IMR-90 (cell line): ENCODE measurements around the gene STX11. TPM values are rescaled to one million over a fixed set of nuclear protein-coding genes. Genes with fewer than 3 reads are reported as not detected.

Source experiments
- ATAC-seq: fragments of 200-7000 bp; cut with Tn5 transposase; 2 replicates; pipeline ENCODE4 v1.9.1; 2020; ENCODE audit warnings: low read depth, mild to moderate bottlenecking, moderate library complexity
- BruUV-seq: library from RNA; stranded (reverse); fragments of 400-500 nt; replicated peaks from 2 replicates; lab custom pipeline; 2021; lab: Mats Ljungman, UMichigan
- CTCF ChIA-PET: fragments of 300-600 bp; formaldehyde crosslinking; extraction: SDS; loops from one replicate; lab custom pipeline; 2021; ENCODE audit warnings: antibody characterized with exemption; lab: Yijun Ruan, JAX
- POLR2A ChIA-PET: fragments of 300-600 bp; sonication (Branson Sonifier 250); formaldehyde crosslinking; loops from one replicate; lab custom pipeline; 2022; ENCODE audit warnings: antibody characterized with exemption; ENCODE audit not compliant: unreplicated experiment; lab: Charles Lee
- DNase-seq: peaks from one replicate; pipeline ENCODE4 v3.0.0; 2013
- H2AFZ ChIP-seq: replicated peaks from 2 replicates; pipeline ENCODE3; 2013; ENCODE audit warnings: low read length, mild to moderate bottlenecking; ENCODE audit not compliant: poor library complexity
- H2AK5ac ChIP-seq: 2 replicates; pipeline ENCODE4 v1.6.1; 2013; ENCODE audit warnings: low read depth, low read length, inconsistent platforms
- H2AK9ac ChIP-seq: replicated peaks from 2 replicates; pipeline ENCODE3; 2013; ENCODE audit warnings: mild to moderate bottlenecking, low read depth, low read length, moderate library complexity; ENCODE audit not compliant: poor library complexity
- H2BK120ac ChIP-seq: 2 replicates; pipeline ENCODE4 v1.6.1; 2013; ENCODE audit warnings: low read depth, low read length, inconsistent platforms
- H2BK15ac ChIP-seq: 3 replicates; pipeline ENCODE4 v1.6.1; 2013; ENCODE audit warnings: low read depth, low read length, inconsistent platforms
- H2BK20ac ChIP-seq: 2 replicates; pipeline ENCODE4 v1.6.1; 2013; ENCODE audit warnings: low read depth, mild to moderate bottlenecking, inconsistent platforms, low read length, moderate library complexity
- H2BK5ac ChIP-seq: 2 replicates; pipeline ENCODE4 v1.6.1; 2013; ENCODE audit warnings: mild to moderate bottlenecking, low read depth, low read length, inconsistent platforms; ENCODE audit not compliant: poor library complexity, severe bottlenecking
- H3K14ac ChIP-seq: replicated peaks from 2 replicates; pipeline ENCODE4 v1.6.1; 2013; ENCODE audit warnings: low read depth, low read length, inconsistent platforms
- H3K18ac ChIP-seq: 2 replicates; pipeline ENCODE4 v1.6.1; 2013; ENCODE audit warnings: low read depth, low read length, control low read depth
- H3K23ac ChIP-seq: 2 replicates; pipeline ENCODE4 v1.6.1; 2013; ENCODE audit warnings: low read depth, low read length, inconsistent platforms
- H3K27ac ChIP-seq: 2 replicates; pipeline ENCODE4 v1.5.1; 2013; ENCODE audit warnings: mild to moderate bottlenecking, control low read depth, low read length; ENCODE audit not compliant: insufficient read depth
- H3K27me3 ChIP-seq: 2 replicates; pipeline ENCODE4 v1.6.1; 2013; ENCODE audit warnings: low read length; ENCODE audit not compliant: control insufficient read depth, insufficient read depth
- H3K36me3 ChIP-seq: 2 replicates; pipeline ENCODE4 v1.6.1; 2013; ENCODE audit warnings: low read length, mixed read lengths; ENCODE audit not compliant: control insufficient read depth, insufficient read depth
- H3K4ac ChIP-seq: 2 replicates; pipeline ENCODE4 v1.6.1; 2013; ENCODE audit warnings: low read depth, low read length, inconsistent platforms
- H3K4me1 ChIP-seq: 2 replicates; pipeline ENCODE4 v1.6.1; 2013; ENCODE audit warnings: low read length, mixed read lengths; ENCODE audit not compliant: control insufficient read depth, insufficient read depth
- H3K4me2 ChIP-seq: 2 replicates; pipeline ENCODE4 v1.6.1; 2013; ENCODE audit warnings: low read depth, mild to moderate bottlenecking, control low read depth, low read length, moderate library complexity
- H3K4me3 ChIP-seq: 2 replicates; pipeline ENCODE4 v1.5.1; 2013; ENCODE audit warnings: low read depth, mild to moderate bottlenecking, control low read depth, low read length, moderate library complexity; ENCODE audit not compliant: insufficient read depth
- H3K56ac ChIP-seq: 2 replicates; pipeline ENCODE4 v1.6.1; 2013; ENCODE audit warnings: low read length, inconsistent platforms; ENCODE audit not compliant: insufficient read depth; ENCODE audit errors: extremely low read depth
- H3K79me1 ChIP-seq, 2 experiments: 2 replicates each; pipeline ENCODE4 v1.6.1; 2013; ENCODE audit warnings: low read length in 2 of 2, inconsistent platforms in 1 of 2, low read depth in 1 of 2
- H3K9ac ChIP-seq: 2 replicates; pipeline ENCODE4 v1.6.1; 2013; ENCODE audit warnings: low read depth, low read length, control low read depth
- H3K9me1 ChIP-seq: 2 replicates; pipeline ENCODE4 v1.6.1; 2013; ENCODE audit warnings: low read length, inconsistent platforms; ENCODE audit not compliant: insufficient read depth
- H3K9me3 ChIP-seq: 2 replicates; pipeline ENCODE4 v1.6.1; 2013; ENCODE audit warnings: low read length; ENCODE audit not compliant: control insufficient read depth, insufficient read depth
- H4K20me1 ChIP-seq: 2 replicates; pipeline ENCODE4 v1.6.1; 2013; ENCODE audit warnings: low read length, inconsistent platforms; ENCODE audit not compliant: insufficient read depth
- H4K5ac ChIP-seq: 2 replicates; pipeline ENCODE4 v1.6.1; 2013; ENCODE audit warnings: mild to moderate bottlenecking, low read depth, low read length, control low read depth
- H4K8ac ChIP-seq, 2 experiments: 2 replicates each; pipeline ENCODE4 v1.6.1; 2013; ENCODE audit warnings: low read depth in 2 of 2, low read length in 2 of 2, control low read depth in 1 of 2, inconsistent platforms in 1 of 2
- H4K91ac ChIP-seq: 2 replicates; pipeline ENCODE4 v1.6.1; 2013; ENCODE audit warnings: low read depth, low read length, inconsistent platforms; ENCODE audit not compliant: insufficient read depth
- NFE2L2 ChIP-seq: fragments of 150-350 bp; IDR thresholded peaks from 2 replicates; pipeline ENCODE4 v1.6.1; 2016; ENCODE audit warnings: low read depth, mild to moderate bottlenecking, low read length
- POLR2A ChIP-seq: IDR thresholded peaks from 2 replicates; pipeline ENCODE4 v1.6.1; 2012; ENCODE audit warnings: mild to moderate bottlenecking, low read depth, low read length
- RCOR1 ChIP-seq: IDR thresholded peaks from 2 replicates; pipeline ENCODE4 v1.6.1; 2012; ENCODE audit warnings: mild to moderate bottlenecking, low read length, improper control_type of control experiment; ENCODE audit not compliant: insufficient replicate concordance
- RFX5 ChIP-seq: IDR thresholded peaks from 2 replicates; pipeline ENCODE4 v1.8.0; 2012; ENCODE audit warnings: low read depth, mild to moderate bottlenecking, low read length, moderate library complexity
- SMC3 ChIP-seq: fragments of 150-350 bp; IDR thresholded peaks from 2 replicates; pipeline ENCODE4 v1.6.1; 2016; ENCODE audit warnings: low read depth, mild to moderate bottlenecking, antibody characterized with exemption, low read length, moderate library complexity
- WGBS, 2 experiments: methylation state at CpG; one replicate each; pipeline versions ENCODE4 v1.1.5 to v1.1.7; 2013; ENCODE audit warnings: missing lambda C conversion rate in 2 of 2; ENCODE audit not compliant: insufficient read length in 1 of 2; ENCODE audit errors: extremely low coverage in 2 of 2; 5-methylcytosine and 5-hydroxymethylcytosine counted together
- dilution Hi-C: fragments of 300-500 bp; cut with HindIII; formaldehyde crosslinking; loops from one replicate; pipeline ENCODE4 v1.14.3; 2018; ENCODE audit warnings: low sequenced_read_pairs; ENCODE audit not compliant: unreplicated experiment
- in situ Hi-C: fragments of 300-500 bp; cut with MboI; formaldehyde crosslinking; loops from 3 replicates; pipeline ENCODE4 v1.14.3; 2019; ENCODE audit warnings: low sequenced_read_pairs, inconsistent platforms, mixed read lengths
- intact Hi-C: fragments of 100-400 bp; cut with micrococcal nuclease; formaldehyde crosslinking; loops from 2 replicates; pipeline ENCODE4 v1.10.0; 2022
- polyA plus RNA-seq, 3 experiments: library from polyadenylated mRNA; depleted of rRNA; stranded (reverse); fragments of >200 nt; gene quantifications; 2 replicates each; pipeline ENCODE4 v1.2.3, GENCODE V29; 2012; ENCODE audit warnings: low replicate concordance in 1 of 3
- total RNA-seq: library from RNA; depleted of rRNA; stranded (reverse); fragments of >200 nt; gene quantifications from 2 replicates; pipeline ENCODE4 v1.2.3, GENCODE V29; 2012
- TF ChIP-seq, protein P1 (sequence below): fragments of 150-350 bp; IDR thresholded peaks from 2 replicates; pipeline ENCODE4 v1.6.1; 2016; ENCODE audit warnings: low read depth, mild to moderate bottlenecking, low read length, moderate library complexity, borderline replicate concordance

STX11 gene
- total and polyA plus RNA-seq, 2 of the 4 experiments (the other 2 are of a cell fraction) = 0.54 to 0.68 TPM

- no peaks in the 10 kb centered on the region for H3K9me3 ChIP-seq
- H2BK15ac ChIP-seq = no peak overlapping the region
- dilution Hi-C loops = no loop called here
- ATAC-seq (no peak), DNase-seq (no peak)
- BruUV-seq = no TSS peak
- no peaks in the 10 kb centered on the region for H4K20me1 ChIP-seq
- no peaks in the 10 kb centered on the region for H3K9me1 ChIP-seq
- no peaks in the 10 kb centered on the region for H3K36me3 ChIP-seq
- H4K5ac ChIP-seq = no peak overlapping the region
- CTCF ChIA-PET = no interaction called here
- no CpG with 5 or more reads among the region's 6 CpGs for WGBS, 2 experiments
- intact Hi-C loops = no loop called here
- H3K4ac ChIP-seq = no peak overlapping the region
- H3K9ac ChIP-seq = no peak overlapping the region
- H3K56ac ChIP-seq = no peak overlapping the region
- H3K27me3 ChIP-seq = peaks cover 3% of the 10 kb centered on the region; the same call in 1 of the 2 replicates
- H3K23ac ChIP-seq = no peak overlapping the region
- no peak overlapping the region for H4K91ac ChIP-seq
- no peak overlapping the region for H4K8ac ChIP-seq
- H2AK5ac ChIP-seq = no peak overlapping the region
- H2BK5ac ChIP-seq = no peak overlapping the region
- no peaks in the 10 kb centered on the region for H3K79me1 ChIP-seq
- H3K4me2 ChIP-seq = no peak overlapping the region
- no peak overlapping the region for H2AK9ac ChIP-seq
- no peak for TF ChIP-seq POLR2A
- no peak for TF ChIP-seq SMC3
- TF ChIP-seq RCOR1 = no peak
- TF ChIP-seq RFX5 = no peak
- no peak for TF ChIP-seq NFE2L2
- TF ChIP-seq, protein P1, sequence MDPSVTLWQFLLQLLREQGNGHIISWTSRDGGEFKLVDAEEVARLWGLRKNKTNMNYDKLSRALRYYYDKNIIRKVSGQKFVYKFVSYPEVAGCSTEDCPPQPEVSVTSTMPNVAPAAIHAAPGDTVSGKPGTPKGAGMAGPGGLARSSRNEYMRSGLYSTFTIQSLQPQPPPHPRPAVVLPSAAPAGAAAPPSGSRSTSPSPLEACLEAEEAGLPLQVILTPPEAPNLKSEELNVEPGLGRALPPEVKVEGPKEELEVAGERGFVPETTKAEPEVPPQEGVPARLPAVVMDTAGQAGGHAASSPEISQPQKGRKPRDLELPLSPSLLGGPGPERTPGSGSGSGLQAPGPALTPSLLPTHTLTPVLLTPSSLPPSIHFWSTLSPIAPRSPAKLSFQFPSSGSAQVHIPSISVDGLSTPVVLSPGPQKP = no peak
- H3K14ac ChIP-seq = no peak overlapping the region
- H3K4me1 ChIP-seq = no peaks in the 10 kb centered on the region
- no peak overlapping the region for H3K18ac ChIP-seq
- POLR2A ChIA-PET = no interaction called here
- in situ Hi-C loops = no loop called here
- H2BK120ac ChIP-seq = no peak overlapping the region
- no peak overlapping the region for H2BK20ac ChIP-seq
- no peak overlapping the region for H3K4me3 ChIP-seq
- H3K27ac ChIP-seq = no peak overlapping the region
- no peak overlapping the region for H2AFZ ChIP-seq
These were observed 23.2 kb upstream of the STX11 start for GRCh38 chr6:144127097-144127496.
